OCI-LY1 (cell line): ENCODE data around the gene PTPN3.

ENCODE experiments used
- EZH2 ChIP-seq: fragments of 200-600 bp; sonication (generic), shearing (Covaris generic); IDR thresholded peaks from 2 replicates; pipeline ENCODE4 v1.8.0; 2017; ENCODE audit warnings: borderline replicate concordance, mixed run types, mild to moderate bottlenecking, antibody characterized with exemption, low read length, moderate library complexity, mixed read lengths
- TF ChIP-seq, protein P1 (sequence below): fragments of 200-600 bp; sonication (generic), shearing (Covaris generic); IDR thresholded peaks from 2 replicates; pipeline ENCODE4 v1.5.1; 2017; ENCODE audit warnings: mild to moderate bottlenecking, antibody characterized with exemption, low read length, moderate library complexity, mixed read lengths

DNA sequence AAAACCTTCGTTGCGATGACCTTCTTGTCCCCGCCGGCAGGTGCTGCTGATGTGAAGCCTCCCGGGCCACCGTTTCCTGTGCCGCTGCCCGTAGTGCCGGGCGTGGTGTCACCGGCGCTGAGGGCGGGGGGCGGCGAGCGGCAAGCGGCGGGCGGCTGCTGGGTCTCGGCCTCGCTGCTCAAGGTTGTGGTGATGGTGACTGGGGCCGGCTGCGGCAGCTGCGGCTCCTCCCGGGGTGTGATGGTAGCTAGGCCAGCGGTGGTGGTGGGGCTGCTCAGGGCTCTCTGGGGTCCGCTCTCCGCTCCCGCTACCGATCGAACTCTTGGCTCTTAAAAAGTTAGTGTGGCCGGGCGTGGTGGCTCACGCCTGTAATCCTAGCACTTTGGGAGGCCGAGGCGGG, 36.0 kb upstream of the PTPN3 start:
- TF ChIP-seq, protein P1, sequence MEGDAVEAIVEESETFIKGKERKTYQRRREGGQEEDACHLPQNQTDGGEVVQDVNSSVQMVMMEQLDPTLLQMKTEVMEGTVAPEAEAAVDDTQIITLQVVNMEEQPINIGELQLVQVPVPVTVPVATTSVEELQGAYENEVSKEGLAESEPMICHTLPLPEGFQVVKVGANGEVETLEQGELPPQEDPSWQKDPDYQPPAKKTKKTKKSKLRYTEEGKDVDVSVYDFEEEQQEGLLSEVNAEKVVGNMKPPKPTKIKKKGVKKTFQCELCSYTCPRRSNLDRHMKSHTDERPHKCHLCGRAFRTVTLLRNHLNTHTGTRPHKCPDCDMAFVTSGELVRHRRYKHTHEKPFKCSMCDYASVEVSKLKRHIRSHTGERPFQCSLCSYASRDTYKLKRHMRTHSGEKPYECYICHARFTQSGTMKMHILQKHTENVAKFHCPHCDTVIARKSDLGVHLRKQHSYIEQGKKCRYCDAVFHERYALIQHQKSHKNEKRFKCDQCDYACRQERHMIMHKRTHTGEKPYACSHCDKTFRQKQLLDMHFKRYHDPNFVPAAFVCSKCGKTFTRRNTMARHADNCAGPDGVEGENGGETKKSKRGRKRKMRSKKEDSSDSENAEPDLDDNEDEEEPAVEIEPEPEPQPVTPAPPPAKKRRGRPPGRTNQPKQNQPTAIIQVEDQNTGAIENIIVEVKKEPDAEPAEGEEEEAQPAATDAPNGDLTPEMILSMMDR = no peak
- TF ChIP-seq EZH2 = no peak
